Measurements from ENCODE around the gene PIAS1. TPM values are rescaled to one million over a fixed set of nuclear protein-coding genes. Genes with fewer than 3 reads are reported as not detected.

The PIAS1 gene
- total RNA-seq, 4 donors from 2014 or later, result 32.6 to 59.5 (median 55.9) TPM

GRCh38 chr15:68082735-68083134 is 28.6 kb downstream of the PIAS1 start:
- WGBS, 2 donors, result 50 to 70% methylated on average over 3 of the region's 3 CpGs
- H3K4me3 ChIP-seq (ENCODE audit: low read depth, poor library complexity, severe bottlenecking), result no peak overlapping the region
- intact Hi-C loops (cut with DNase I; ENCODE audit: low total_unique reads), result no loop called here
- TF ChIP-seq POLR2A (IDR thresholded peaks at IDR 0.05) (no peak), CTCF (IDR thresholded peaks at IDR 0.05) (no peak)
- no peak for DNase-seq (ENCODE audit: low spot score in 2 of 2)

- TF ChIP-seq POLR2A (IDR thresholded peaks at IDR 0.05) (no peak), CTCF (IDR thresholded peaks at IDR 0.05) (no peak)
- no peak for DNase-seq (ENCODE audit: low spot score in 2 of 2)
- 81 to 82% methylated on average over 4 of the region's 4 CpGs for WGBS, 2 donors
- no peak overlapping the region for H3K4me3 ChIP-seq (ENCODE audit: low read depth, poor library complexity, severe bottlenecking)
- intact Hi-C loops (cut with DNase I; ENCODE audit: low total_unique reads), result no loop called here
These were observed 29.3 kb downstream of the PIAS1 start for GRCh38 chr15:68083463-68083862.

GRCh38 chr15:68085052-68085451 is 30.9 kb downstream of the PIAS1 start:
- TF ChIP-seq POLR2A (IDR thresholded peaks at IDR 0.05), result no peak
- no peak for TF ChIP-seq CTCF (IDR thresholded peaks at IDR 0.05)
- intact Hi-C loops (cut with DNase I; ENCODE audit: low total_unique reads), result no loop called here
- WGBS, 2 donors, result 93 to 97% methylated on average over 1 of the region's 1 CpG
- H3K4me3 ChIP-seq (ENCODE audit: low read depth, poor library complexity, severe bottlenecking), result no peak overlapping the region
- DNase-seq (ENCODE audit: low spot score in 2 of 2), result no peak

- intact Hi-C loops (cut with DNase I; ENCODE audit: low total_unique reads), result no loop called here
These were observed 37.6 kb downstream of the PIAS1 start for GRCh38 chr15:68091743-68092142.

GRCh38 chr15:68096099-68096498 is 42.0 kb downstream of the PIAS1 start:
- no peak overlapping the region for H3K4me3 ChIP-seq (ENCODE audit: low read depth, poor library complexity, severe bottlenecking)
- intact Hi-C loops (cut with DNase I; ENCODE audit: low total_unique reads), result no loop called here
- no peak for TF ChIP-seq POLR2A (IDR thresholded peaks at IDR 0.05)
- no peak for TF ChIP-seq CTCF (IDR thresholded peaks at IDR 0.05)
- DNase-seq (ENCODE audit: low spot score in 2 of 2), result no peak
- 94 to 98% methylated on average over 1 of the region's 1 CpG for WGBS, 2 donors

More at GRCh38 chr15:68091743-68092142, 37.6 kb downstream of the PIAS1 start:
- H3K4me3 ChIP-seq (ENCODE audit: low read depth, poor library complexity, severe bottlenecking), result no peak overlapping the region
- TF ChIP-seq POLR2A (IDR thresholded peaks at IDR 0.05), result no peak
- TF ChIP-seq CTCF (IDR thresholded peaks at IDR 0.05), result no peak
- 89 to 90% methylated on average over 3 of the region's 3 CpGs for WGBS, 2 donors
- DNase-seq (ENCODE audit: low spot score in 2 of 2), result no peak

- intact Hi-C loops (cut with DNase I; ENCODE audit: low total_unique reads), result no loop called here
- H3K4me3 ChIP-seq (ENCODE audit: low read depth, poor library complexity, severe bottlenecking), result no peak overlapping the region
- no peak for TF ChIP-seq CTCF (IDR thresholded peaks at IDR 0.05)
- TF ChIP-seq POLR2A (IDR thresholded peaks at IDR 0.05), result no peak
- no peak for DNase-seq (ENCODE audit: low spot score in 2 of 2)
These were observed 42.9 kb downstream of the PIAS1 start for GRCh38 chr15:68097029-68097428.
